Breast epithelium (tissue), 4 donors: Measurements from ENCODE around the gene CD164L2. TPM values are rescaled to one million over a fixed set of nuclear protein-coding genes. Genes with fewer than 3 reads are reported as not detected.

Experiments
- DNase-seq, 2 donors: peaks; one replicate each; pipeline ENCODE4 v3.0.0-alpha.2; 2019; ENCODE audit warnings: low spot score in 2 of 2
- H3K27ac ChIP-seq, 2 donors: fragments of 200-600 bp; sonication (generic) in 1 of 2; one replicate each; pipeline ENCODE4 v1.5.1; 2016 to 2019; ENCODE audit warnings: mild to moderate bottlenecking in 1 of 2
- H3K27me3 ChIP-seq, 2 donors: fragments of 200-600 bp; sonication (generic) in 1 of 2; one replicate each; pipeline versions ENCODE4 v1.5.1 to v1.6.0; 2017 to 2019; ENCODE audit warnings: control low read depth in 1 of 2, mild to moderate bottlenecking in 1 of 2
- H3K36me3 ChIP-seq: fragments of 200-600 bp; one replicate; pipeline ENCODE4 v1.5.1; 2019
- H3K4me1 ChIP-seq, 2 donors: fragments of 200-600 bp; sonication (generic); one replicate each; pipeline ENCODE4 v1.5.1; 2016 to 2019; ENCODE audit warnings: control low read depth in 1 of 2
- H3K4me3 ChIP-seq, 3 donors: fragments of 200-600 bp; sonication (generic); 1 replicate in 2 of 3; 2 replicates in 1 of 3; pipeline ENCODE4 v1.5.1; 2016 to 2019; ENCODE audit warnings: mild to moderate bottlenecking in 3 of 3, moderate library complexity in 2 of 3
- H3K9me3 ChIP-seq, 2 donors: fragments of 200-600 bp; sonication (generic) in 1 of 2; one replicate each; pipeline ENCODE4 v1.5.1; 2016 to 2019; ENCODE audit warnings: control low read depth in 1 of 2
- CTCF ChIP-seq, 3 donors: fragments of 450-650 bp; IDR thresholded peaks; one replicate each; pipeline ENCODE4 v1.5.1; 2016 to 2017; ENCODE audit warnings: antibody characterized with exemption in 3 of 3, mild to moderate bottlenecking in 3 of 3, moderate library complexity in 3 of 3
- POLR2A ChIP-seq: fragments of 450-650 bp; IDR thresholded peaks from one replicate; pipeline ENCODE4 v1.6.1; 2016; ENCODE audit warnings: antibody characterized with exemption, mild to moderate bottlenecking, moderate library complexity
- POLR2AphosphoS5 ChIP-seq, 3 donors: sonication (generic); formaldehyde crosslinking; IDR thresholded peaks; one replicate each; pipeline ENCODE4 v1.6.1; 2017; ENCODE audit warnings: antibody characterized with exemption in 3 of 3
- intact Hi-C: fragments of 100-400 bp; cut with DNase I; formaldehyde crosslinking; loops from one replicate; pipeline ENCODE4 v1.15.1; 2023; ENCODE audit warnings: low total_unique reads
- total RNA-seq, 3 donors: library from RNA; depleted of rRNA; stranded (reverse); fragments of >200 nt; gene quantifications; one replicate each; pipeline ENCODE4 v1.1.0, GENCODE V29; 2016

Gene CD164L2
- total RNA-seq, 3 donors from 2014 or later: 0.66 to 5.3 TPM; not detected in 1

- H3K4me1 ChIP-seq: no peaks in the 10 kb centered on the region
- H3K36me3 ChIP-seq: no peaks in the 10 kb centered on the region
- H3K27me3 ChIP-seq: no peaks in the 10 kb centered on the region
- peak overlapping the region in 1 of 3 donors; percentile 44 for H3K4me3 ChIP-seq
- TF ChIP-seq POLR2AphosphoS5 (IDR thresholded peaks at IDR 0.05) (no peak), CTCF (IDR thresholded peaks at IDR 0.05) (no peak), POLR2A (no peak)
- intact Hi-C loops: no loop called here
- DNase-seq: no peak
- H3K27ac ChIP-seq: peak overlapping the region; percentile 10 to 52
- H3K9me3 ChIP-seq: no peaks in the 10 kb centered on the region
Observed at GRCh38 chr1:27356619-27357280, 26.4 kb downstream of the CD164L2 start.

GRCh38 chr1:27356277-27356618 lies 26.9 kb downstream of the CD164L2 start:
- no peak for DNase-seq
- Histone ChIP-seq H3K4me1 (no peaks in the 10 kb centered on the region), H3K27ac (no peak overlapping the region), H3K4me3 (no peak overlapping the region), H3K9me3 (no peaks in the 10 kb centered on the region), H3K36me3 (no peaks in the 10 kb centered on the region), H3K27me3 (no peaks in the 10 kb centered on the region)
- TF ChIP-seq POLR2A: no peak
- TF ChIP-seq POLR2AphosphoS5 (IDR thresholded peaks at IDR 0.05): no peak
- no peak for TF ChIP-seq CTCF (IDR thresholded peaks at IDR 0.05)
- intact Hi-C loops: no loop called here

- no peaks in the 10 kb centered on the region for H3K4me1 ChIP-seq
Observed at GRCh38 chr1:27355683-27356082, 27.4 kb downstream of the CD164L2 start.

GRCh38 chr1:27353629-27354028 lies 29.5 kb downstream of the CD164L2 start:
- no peak for TF ChIP-seq POLR2A
- TF ChIP-seq POLR2AphosphoS5 (IDR thresholded peaks at IDR 0.05): no peak
- TF ChIP-seq CTCF (IDR thresholded peaks at IDR 0.05): no peak
- no peak for DNase-seq

More at GRCh38 chr1:27355683-27356082, 27.4 kb downstream of the CD164L2 start:
- TF ChIP-seq POLR2AphosphoS5 (IDR thresholded peaks at IDR 0.05): no peak
- H3K27ac ChIP-seq: no peak overlapping the region
- no peak overlapping the region for H3K4me3 ChIP-seq
- H3K27me3 ChIP-seq: no peaks in the 10 kb centered on the region
- no peaks in the 10 kb centered on the region for H3K9me3 ChIP-seq
- DNase-seq: no peak
- intact Hi-C loops: no loop called here
- no peaks in the 10 kb centered on the region for H3K36me3 ChIP-seq

GRCh38 chr1:27353166-27353565 lies 30.0 kb downstream of the CD164L2 start:
- no peaks in the 10 kb centered on the region for H3K9me3 ChIP-seq
- H3K27ac ChIP-seq: no peak overlapping the region
- intact Hi-C loops: no loop called here
- H3K4me1 ChIP-seq: peaks cover 0 to 4% of the 10 kb centered on the region in 2 donors
- DNase-seq: no peak
- no peaks in the 10 kb centered on the region for H3K27me3 ChIP-seq
- no peaks in the 10 kb centered on the region for H3K36me3 ChIP-seq
- H3K4me3 ChIP-seq: no peak overlapping the region
- TF ChIP-seq POLR2A: no peak
- TF ChIP-seq POLR2AphosphoS5 (IDR thresholded peaks at IDR 0.05): no peak
- TF ChIP-seq CTCF (IDR thresholded peaks at IDR 0.05): no peak

More at GRCh38 chr1:27353629-27354028, 29.5 kb downstream of the CD164L2 start:
- Histone ChIP-seq H3K4me1 (peaks cover 0 to 4% of the 10 kb centered on the region in 2 donors), H3K4me3 (no peak overlapping the region), H3K36me3 (no peaks in the 10 kb centered on the region), H3K27ac (no peak overlapping the region), H3K9me3 (no peaks in the 10 kb centered on the region), H3K27me3 (no peaks in the 10 kb centered on the region)
- intact Hi-C loops: no loop called here
